NCI-H128 (cell line): Measurements from ENCODE around the gene TAS2R19.

ENCODE experiments used
- DNase-seq: peaks from one replicate; lab custom pipeline; 2025; ENCODE audit not compliant: unreplicated experiment; lab: John Stamatoyannopoulos, UW

Gene TAS2R19

DNA sequence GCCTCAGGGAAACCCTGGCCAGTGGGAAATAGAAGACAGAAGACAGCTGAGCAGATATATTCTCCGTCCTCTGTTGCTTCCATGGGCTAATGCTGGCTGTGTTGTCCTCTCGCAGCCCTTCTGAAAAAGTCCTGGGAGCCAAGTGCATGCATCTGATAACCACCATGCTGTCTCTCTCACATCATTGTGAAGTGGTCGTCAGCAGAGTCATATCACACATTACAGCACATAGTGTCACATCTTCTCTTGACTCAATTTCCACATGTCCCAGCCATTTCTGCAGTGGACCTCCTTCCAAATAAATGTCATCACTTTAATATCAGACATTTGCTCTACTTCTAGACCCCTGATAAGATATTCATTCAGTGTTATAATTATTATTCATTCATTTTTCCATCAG, 28.1 kb downstream of the TAS2R19 start:
- no peak for DNase-seq

DNA sequence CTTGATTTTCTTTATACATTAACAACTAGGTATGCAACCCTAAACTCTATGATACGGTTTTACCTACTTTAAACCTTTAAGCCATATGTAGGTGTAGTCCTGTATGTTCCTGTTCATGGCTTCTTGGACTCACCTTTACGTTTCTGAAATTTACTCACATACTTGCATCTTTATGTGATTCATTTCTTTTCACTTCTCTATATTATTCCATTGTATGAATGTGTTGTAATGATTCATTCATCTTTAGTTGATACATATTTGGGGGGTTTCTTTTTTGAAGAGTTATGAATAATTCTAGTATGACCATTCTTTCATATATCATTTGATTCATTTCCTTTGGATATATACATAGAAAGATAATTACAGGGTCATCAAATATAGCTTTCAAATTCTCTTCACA, 33.3 kb downstream of the TAS2R19 start:
- no peak for DNase-seq

DNA sequence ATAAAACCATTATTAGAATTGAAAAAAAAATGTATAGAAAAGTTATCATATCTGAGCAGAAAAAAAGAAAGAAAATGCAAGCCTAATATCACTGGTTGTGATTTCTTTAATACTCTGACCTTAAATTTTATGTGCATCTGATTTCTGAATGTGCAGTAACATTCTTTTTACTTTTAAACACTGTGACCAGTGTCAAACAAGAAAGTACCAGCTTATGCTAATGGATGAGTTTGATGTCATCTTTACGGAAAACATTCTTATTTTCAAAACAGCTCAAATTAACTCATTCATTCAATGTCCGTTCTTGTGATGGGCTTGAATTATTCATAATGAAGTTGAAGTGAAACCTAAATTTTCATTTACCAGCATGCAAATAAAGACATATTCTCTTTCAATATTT, 35.6 kb downstream of the TAS2R19 start, which contains the start of gene TAS2R50:
TSS of gene TAS2R50 (minus strand) at position 101 of the 400 bp plus-strand sequence. CDS start at position 49, 52 bp downstream.
- DNase-seq = no peak

DNA sequence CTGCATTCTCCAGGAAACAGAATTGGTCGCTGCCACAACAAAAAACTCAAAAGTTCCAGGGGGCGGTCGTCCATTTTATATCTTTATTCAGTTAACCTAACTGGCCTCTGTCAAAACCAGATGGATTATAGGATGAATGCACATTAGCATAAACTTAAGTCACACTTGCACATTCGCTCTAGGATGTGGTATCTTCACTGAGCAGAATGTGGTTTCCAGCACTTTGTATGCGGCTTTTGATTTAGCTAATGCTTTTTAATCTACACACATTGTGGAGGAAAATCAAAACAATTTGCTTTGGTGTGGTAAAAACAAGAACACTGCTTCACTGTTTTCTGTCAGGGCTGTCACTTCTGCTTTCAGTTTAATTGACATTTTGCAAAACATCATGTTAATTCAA, 40.2 kb downstream of the TAS2R19 start:
- no peak for DNase-seq

DNA sequence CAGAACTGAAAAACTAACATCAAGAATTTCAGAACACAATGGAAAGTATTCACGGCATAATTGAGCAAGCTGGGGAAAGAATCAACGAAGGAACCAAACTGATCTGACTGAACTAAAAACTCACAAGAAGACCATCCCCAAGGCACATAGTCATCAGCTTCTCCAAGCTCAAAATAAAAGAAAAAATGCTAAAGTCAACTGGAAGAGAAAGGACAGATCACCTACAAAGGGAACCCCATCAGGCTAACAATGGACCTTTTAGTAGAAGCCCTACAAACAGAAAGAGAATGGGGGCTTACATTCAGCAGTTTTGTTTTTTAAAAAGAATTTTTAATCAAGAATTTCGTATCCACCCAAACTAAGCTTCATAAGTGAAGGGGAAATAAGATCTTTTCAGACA, 47.5 kb downstream of the TAS2R19 start:
- DNase-seq = no peak
